LNCaP clone FGC (cell line): ENCODE measurements around the gene ZNF586.
"Not testable (repeated sequence)": the region's sequence is repeated elsewhere in the genome, so short reads cannot be mapped to it uniquely, and the experiment has no call there.

ENCODE experiments used
- DNase-seq: peaks from one replicate; pipeline ENCODE4 v3.0.0-alpha.2; 2011; ENCODE audit warnings: low read depth
- H3K4me3 ChIP-seq: 2 replicates; pipeline ENCODE4 v1.5.1; 2011; ENCODE audit warnings: mild to moderate bottlenecking, low read depth, low read length, control low read depth
- CTCF ChIP-seq: IDR thresholded peaks from 2 replicates; pipeline ENCODE4 v1.5.1; 2012; ENCODE audit warnings: mild to moderate bottlenecking; ENCODE audit not compliant: control insufficient read depth, insufficient read depth; ENCODE audit errors: extremely low read depth

The ZNF586 gene

GRCh38 chr19:57776764-57777296, 7.4 kb downstream of the ZNF586 start:
- no peak for TF ChIP-seq CTCF
- no peak for DNase-seq
- no peak overlapping the region for H3K4me3 ChIP-seq

GRCh38 chr19:57778336-57778735, 8.9 kb downstream of the ZNF586 start:
- TF ChIP-seq CTCF = no peak
- no peak overlapping the region for H3K4me3 ChIP-seq
- no peak for DNase-seq

- DNase-seq = no peak
- no peak for TF ChIP-seq CTCF
- H3K4me3 ChIP-seq = no peak overlapping the region
Measured at GRCh38 chr19:57779220-57779845, 9.9 kb downstream of the ZNF586 start.

GRCh38 chr19:57786286-57786685, 16.8 kb downstream of the ZNF586 start:
- TF ChIP-seq CTCF = no peak
- no peak for DNase-seq

GRCh38 chr19:57786906-57787305, 17.4 kb downstream of the ZNF586 start:
- DNase-seq = no peak

More at GRCh38 chr19:57786286-57786685, 16.8 kb downstream of the ZNF586 start:
- no peak overlapping the region for H3K4me3 ChIP-seq

GRCh38 chr19:57788114-57788692, 18.7 kb downstream of the ZNF586 start:
- no peak overlapping the region for H3K4me3 ChIP-seq
- DNase-seq = no peak
- no peak for TF ChIP-seq CTCF

More at GRCh38 chr19:57786906-57787305, 17.4 kb downstream of the ZNF586 start:
- no peak for TF ChIP-seq CTCF
- H3K4me3 ChIP-seq = no peak overlapping the region

- H3K4me3 ChIP-seq = no peak overlapping the region
- TF ChIP-seq CTCF = no peak
Measured at GRCh38 chr19:57789288-57789687, 19.8 kb downstream of the ZNF586 start.

GRCh38 chr19:57796580-57796979, 27.1 kb downstream of the ZNF586 start:
- not testable (repeated sequence) for DNase-seq, H3K4me3 ChIP-seq

More at GRCh38 chr19:57789288-57789687, 19.8 kb downstream of the ZNF586 start:
- no peak for DNase-seq
